Activated naive CD8-positive, alpha-beta T cell treated with anti-CD3 and anti-CD28 coated beads, Interleukin-2, amount 10 ng/mL, durations not matched to agents 7 days and 5 days (primary cell): ENCODE data around the gene FCER1A. TPM values are rescaled to one million over a fixed set of nuclear protein-coding genes. Genes with fewer than 3 reads are reported as not detected.
"Not testable (repeated sequence)": the region's sequence is repeated elsewhere in the genome, so short reads cannot be mapped to it uniquely, and the experiment has no call there.

Source experiments
- ATAC-seq: fragments of 150-1000 bp; cut with Tn5 transposase; one replicate; pipeline ENCODE4 v1.10.0; 2021; ENCODE audit warnings: low read depth, moderate library complexity
- POLR2A ChIA-PET: fragments of 350-600 bp; sonication (Branson Sonifier 250); formaldehyde crosslinking; loops from one replicate; lab custom pipeline; 2021; ENCODE audit warnings: antibody characterized with exemption; lab: Charles Lee
- DNase-seq: peaks from one replicate; pipeline ENCODE4 v3.0.0; 2021
- H3K27ac Mint-ChIP-seq: one replicate; pipeline ENCODE4 v1.8.0; 2022; ENCODE audit warnings: mild to moderate bottlenecking, mixed read lengths
- H3K27me3 Mint-ChIP-seq: one replicate; pipeline ENCODE4 v1.8.0; 2022; ENCODE audit warnings: mild to moderate bottlenecking, moderate library complexity, mixed read lengths
- H3K36me3 Mint-ChIP-seq: one replicate; pipeline ENCODE4 v1.8.0; 2021; ENCODE audit warnings: mild to moderate bottlenecking, mixed read lengths
- H3K4me1 Mint-ChIP-seq: one replicate; pipeline ENCODE4 v1.8.0; 2021; ENCODE audit warnings: mixed read lengths
- H3K4me3 Mint-ChIP-seq: one replicate; pipeline ENCODE4 v1.8.0; 2022; ENCODE audit warnings: mild to moderate bottlenecking, moderate library complexity, mixed read lengths
- H3K9me3 Mint-ChIP-seq: one replicate; pipeline ENCODE4 v1.8.0; 2021; ENCODE audit warnings: mixed read lengths
- total RNA-seq, 2 experiments: library from RNA; stranded (reverse); gene quantifications; one replicate each; pipeline ENCODE4 v1.2.3, GENCODE V29; 2021

Gene FCER1A
- total RNA-seq, 2 experiments from 2014 or later = not detected

- ATAC-seq (no peak), DNase-seq (no peak)
- H3K4me1 Mint-ChIP-seq = no peaks in the 10 kb centered on the region
- POLR2A ChIA-PET = no interaction called here
- H3K9me3 Mint-ChIP-seq = no peaks in the 10 kb centered on the region
- H3K4me3 Mint-ChIP-seq = no peak overlapping the region
- H3K27me3 Mint-ChIP-seq = no peaks in the 10 kb centered on the region
- H3K27ac Mint-ChIP-seq = no peak overlapping the region
- H3K36me3 Mint-ChIP-seq = no peaks in the 10 kb centered on the region
These were observed 13.2 kb downstream of the FCER1A start for GRCh38 chr1:159315381-159315780.

GRCh38 chr1:159318784-159319551, 16.8 kb downstream of the FCER1A start:
- Mint-ChIP-seq H3K27ac (no peak overlapping the region), H3K4me3 (no peak overlapping the region), H3K9me3 (peaks cover 1% of the 10 kb centered on the region), H3K36me3 (no peaks in the 10 kb centered on the region), H3K27me3 (peaks cover 3% of the 10 kb centered on the region), H3K4me1 (no peaks in the 10 kb centered on the region)
- ATAC-seq (no peak), DNase-seq (no peak)
- POLR2A ChIA-PET = no interaction called here

GRCh38 chr1:159334797-159335196, 32.7 kb downstream of the FCER1A start:
- no peak overlapping the region for H3K4me3 Mint-ChIP-seq
- H3K36me3 Mint-ChIP-seq = no peaks in the 10 kb centered on the region
- POLR2A ChIA-PET = no interaction called here
- ATAC-seq (no peak), DNase-seq (no peak)
- no peaks in the 10 kb centered on the region for H3K9me3 Mint-ChIP-seq
- no peak overlapping the region for H3K27ac Mint-ChIP-seq
- H3K4me1 Mint-ChIP-seq = no peaks in the 10 kb centered on the region
- H3K27me3 Mint-ChIP-seq = no peaks in the 10 kb centered on the region

GRCh38 chr1:159338018-159338417, 35.9 kb downstream of the FCER1A start:
- POLR2A ChIA-PET = no interaction called here
- no peak overlapping the region for H3K4me3 Mint-ChIP-seq
- ATAC-seq (no peak), DNase-seq (no peak)
- no peaks in the 10 kb centered on the region for H3K4me1 Mint-ChIP-seq
- H3K27me3 Mint-ChIP-seq = peaks cover 2% of the 10 kb centered on the region
- no peaks in the 10 kb centered on the region for H3K36me3 Mint-ChIP-seq
- H3K27ac Mint-ChIP-seq = no peak overlapping the region
- no peaks in the 10 kb centered on the region for H3K9me3 Mint-ChIP-seq

GRCh38 chr1:159339536-159339935, 37.4 kb downstream of the FCER1A start:
- no peaks in the 10 kb centered on the region for H3K4me1 Mint-ChIP-seq
- DNase-seq (no peak), ATAC-seq (no peak)
- POLR2A ChIA-PET = no interaction called here
- peaks cover 2% of the 10 kb centered on the region for H3K27me3 Mint-ChIP-seq
- H3K4me3 Mint-ChIP-seq = no peak overlapping the region
- H3K9me3 Mint-ChIP-seq = no peaks in the 10 kb centered on the region
- no peaks in the 10 kb centered on the region for H3K36me3 Mint-ChIP-seq
- no peak overlapping the region for H3K27ac Mint-ChIP-seq

- POLR2A ChIA-PET = no interaction called here
- peaks cover 4% of the 10 kb centered on the region for H3K27me3 Mint-ChIP-seq
These were observed 39.6 kb downstream of the FCER1A start for GRCh38 chr1:159341736-159342135.

GRCh38 chr1:159342761-159343425, 40.8 kb downstream of the FCER1A start:
- DNase-seq = no peak
- Mint-ChIP-seq H3K4me3 (no peak overlapping the region), H3K27me3 (peaks cover 4% of the 10 kb centered on the region), H3K36me3 (no peaks in the 10 kb centered on the region), H3K27ac (no peak overlapping the region), H3K4me1 (no peaks in the 10 kb centered on the region), H3K9me3 (peaks cover 2% of the 10 kb centered on the region)
- POLR2A ChIA-PET = no interaction called here
- no peak for ATAC-seq

More at GRCh38 chr1:159341736-159342135, 39.6 kb downstream of the FCER1A start:
- ATAC-seq (no peak), DNase-seq (no peak)
- no peaks in the 10 kb centered on the region for H3K36me3 Mint-ChIP-seq
- H3K27ac Mint-ChIP-seq = no peak overlapping the region
- H3K4me1 Mint-ChIP-seq = no peaks in the 10 kb centered on the region
- no peaks in the 10 kb centered on the region for H3K9me3 Mint-ChIP-seq
- no peak overlapping the region for H3K4me3 Mint-ChIP-seq

- ATAC-seq, H3K27me3 Mint-ChIP-seq, POLR2A ChIA-PET, H3K4me3 Mint-ChIP-seq, DNase-seq, H3K4me1 Mint-ChIP-seq, H3K9me3 Mint-ChIP-seq, H3K36me3 Mint-ChIP-seq, H3K27ac Mint-ChIP-seq: not testable (repeated sequence)
These were observed 47.2 kb downstream of the FCER1A start for GRCh38 chr1:159349374-159349773.

GRCh38 chr1:159352436-159352835, 50.3 kb downstream of the FCER1A start:
- Mint-ChIP-seq H3K27ac (no peak overlapping the region), H3K9me3 (peaks cover 5% of the 10 kb centered on the region), H3K4me1 (no peaks in the 10 kb centered on the region), H3K27me3 (no peaks in the 10 kb centered on the region), H3K36me3 (no peaks in the 10 kb centered on the region), H3K4me3 (no peak overlapping the region)
- POLR2A ChIA-PET = no interaction called here
- no peak for ATAC-seq
- DNase-seq = no peak

Other genes starting within 250 kb of the FCER1A start
- 1 to 10 TPM; 3.0 to 4.4 TPM for gene AIM2, start 225.6 kb upstream of the FCER1A start, total RNA-seq
- gene CADM3, start 130.7 kb upstream of the FCER1A start, total RNA-seq = not detected
- gene ACKR1, start 97.5 kb upstream of the FCER1A start, total RNA-seq = not detected
- gene OR10J4, start 129.9 kb downstream of the FCER1A start, total RNA-seq = not detected
- not detected for gene OR10J1, start 137.4 kb downstream of the FCER1A start, total RNA-seq
- gene OR10J5, start 233.7 kb downstream of the FCER1A start, total RNA-seq = not detected